NCI-H128 (cell line): ENCODE results near the gene TMEM238L.

Experiments
- DNase-seq: peaks from one replicate; lab custom pipeline; 2025; ENCODE audit not compliant: unreplicated experiment; lab: John Stamatoyannopoulos, UW

Gene TMEM238L

GRCh38 chr17:10805911-10806310 is 2.0 kb upstream of the TMEM238L start:
- DNase-seq = no peak

GRCh38 chr17:10804546-10804945 is 647 bp upstream of the TMEM238L start:
- DNase-seq = no peak

GRCh38 chr17:10803350-10803749 is 549 bp downstream of the TMEM238L start:
- DNase-seq = no peak

- DNase-seq = no peak
Observed at GRCh38 chr17:10802496-10803284, 1.2 kb downstream of the TMEM238L start.

- no peak for DNase-seq
Observed at GRCh38 chr17:10799407-10799806, 4.5 kb downstream of the TMEM238L start.

GRCh38 chr17:10798910-10799309 is 5.0 kb downstream of the TMEM238L start:
- no peak for DNase-seq

GRCh38 chr17:10798332-10798749 is 5.6 kb downstream of the TMEM238L start:
- DNase-seq = no peak

- DNase-seq = no peak
Observed at GRCh38 chr17:10797476-10798328, 6.2 kb downstream of the TMEM238L start.

GRCh38 chr17:10793816-10794215 is 10.1 kb downstream of the TMEM238L start:
- no peak for DNase-seq

GRCh38 chr17:10793256-10793655 is 10.6 kb downstream of the TMEM238L start:
- no peak for DNase-seq

GRCh38 chr17:10792151-10792550 is 11.7 kb downstream of the TMEM238L start:
- DNase-seq = no peak

GRCh38 chr17:10790491-10791401 is 13.2 kb downstream of the TMEM238L start:
- no peak for DNase-seq

- DNase-seq = no peak
Observed at GRCh38 chr17:10789694-10790271, 14.1 kb downstream of the TMEM238L start.

GRCh38 chr17:10787306-10788045 is 16.4 kb downstream of the TMEM238L start:
- DNase-seq = no peak

GRCh38 chr17:10785295-10785694 is 18.6 kb downstream of the TMEM238L start:
- no peak for DNase-seq

GRCh38 chr17:10779609-10780008 is 24.3 kb downstream of the TMEM238L start:
- no peak for DNase-seq

GRCh38 chr17:10777890-10778289 is 26.0 kb downstream of the TMEM238L start:
- DNase-seq = no peak

- DNase-seq = no peak
Observed at GRCh38 chr17:10777131-10777807, 26.6 kb downstream of the TMEM238L start.

- no peak for DNase-seq
Observed at GRCh38 chr17:10776381-10776780, 27.5 kb downstream of the TMEM238L start.
